Stimulated activated CD4-positive, alpha-beta T cell treated with anti-CD3 and anti-CD28 coated beads, Interleukin-1b, Interleukin-23, amount 100 ng/mL, for 48 hours (primary cell): ENCODE results near the gene KIF6.
A peak's percentile ranks its signal among the peaks of the same experiment; 100 is the strongest.

Source experiments
- DNase-seq: peaks from one replicate; pipeline ENCODE4 v3.0.0-alpha.2; 2020

Gene KIF6

DNA sequence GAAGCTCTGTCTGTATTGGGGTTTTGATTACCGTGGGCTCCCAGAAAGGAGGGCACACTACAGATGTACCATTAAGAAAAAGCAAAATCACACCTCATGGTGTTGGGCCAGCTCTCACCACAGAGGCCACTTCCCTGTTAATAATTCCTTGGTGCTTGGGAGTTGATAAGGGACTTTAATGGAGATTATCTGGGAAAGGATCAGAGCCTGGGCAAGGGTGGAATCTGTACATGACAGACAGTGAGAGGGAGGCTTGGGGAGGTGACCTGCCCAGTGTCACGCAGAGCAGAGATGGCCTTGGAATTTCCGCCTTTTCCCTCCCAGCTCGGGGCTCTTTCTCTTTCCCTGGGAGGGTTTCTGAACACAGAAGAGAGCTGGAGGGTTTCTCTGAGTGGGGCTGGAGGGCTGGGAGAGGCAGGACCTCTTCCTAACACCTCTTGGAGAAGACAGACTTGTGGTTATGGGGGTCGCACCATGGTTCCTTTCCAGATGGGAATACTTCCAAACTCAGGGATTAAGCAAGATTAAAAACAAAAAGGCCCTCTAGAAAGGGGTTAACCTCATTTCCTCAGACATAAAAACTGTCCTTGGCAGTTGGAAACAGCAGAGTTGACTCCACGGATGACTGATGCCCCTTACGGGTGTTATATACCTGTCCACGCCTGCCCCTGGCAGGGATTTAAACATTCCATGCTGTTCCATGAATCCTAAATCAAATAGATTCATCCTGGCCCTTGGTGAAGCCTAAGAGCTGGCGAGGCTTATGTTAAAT is 385.9 kb downstream of the KIF6 start:
- DNase-seq = no peak

- DNase-seq = no peak
These were observed 386.8 kb downstream of the KIF6 start for GRCh38 chr6:39338397-39338796.

DNA sequence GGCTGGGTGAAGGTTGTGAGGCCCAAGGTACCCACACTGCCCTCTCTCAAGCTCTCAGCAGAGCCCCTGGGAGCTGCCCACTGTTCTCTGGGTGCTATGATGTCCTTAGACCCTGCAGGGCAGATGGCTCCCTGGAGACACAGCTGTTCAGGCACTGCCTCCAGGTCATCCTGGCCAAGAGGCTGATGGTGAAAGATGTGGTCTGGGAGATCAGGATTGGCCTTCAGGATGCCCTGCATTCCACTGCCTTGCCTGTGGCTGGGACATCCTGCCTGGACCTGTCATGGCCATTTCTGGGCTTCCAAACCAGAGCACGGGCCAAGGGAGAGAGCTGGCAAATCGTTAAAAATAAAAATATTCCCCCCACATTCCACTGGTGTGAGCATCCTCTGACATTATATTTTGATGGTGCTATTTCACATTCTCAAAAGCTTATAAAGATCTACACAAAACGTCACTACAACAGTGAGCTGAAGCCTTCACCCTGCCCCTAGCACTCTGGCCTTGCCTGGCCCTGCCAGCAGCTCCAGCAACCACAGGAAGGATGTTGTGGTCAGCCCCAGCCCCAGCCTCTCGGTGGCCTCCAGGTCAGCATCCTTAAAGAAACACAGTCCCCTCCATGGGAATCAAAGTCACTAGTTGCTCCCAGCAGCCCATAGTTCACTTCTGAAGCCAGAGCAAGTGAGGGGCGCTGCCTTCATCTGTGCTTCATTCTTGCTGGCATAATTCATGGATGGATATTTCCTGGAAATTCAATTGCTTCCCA is 389.2 kb downstream of the KIF6 start:
- DNase-seq = no peak

GRCh38 chr6:39333644-39334438 is 391.4 kb downstream of the KIF6 start:
- no peak for DNase-seq

GRCh38 chr6:39330476-39330875 is 394.7 kb downstream of the KIF6 start:
- no peak for DNase-seq

- DNase-seq = no peak
These were observed 395.2 kb downstream of the KIF6 start for GRCh38 chr6:39330057-39330456.

GRCh38 chr6:39328066-39328465 is 397.1 kb downstream of the KIF6 start:
- no peak for DNase-seq

- no peak for DNase-seq
These were observed 397.7 kb downstream of the KIF6 start for GRCh38 chr6:39327507-39327906.

GRCh38 chr6:39322306-39322850 is 402.8 kb downstream of the KIF6 start, which contains the start of gene KCNK16:
TSS of gene KCNK16 (minus strand) at chr6:39322702. CDS start at chr6:39322540, 162 bp downstream.
- no peak for DNase-seq

DNA sequence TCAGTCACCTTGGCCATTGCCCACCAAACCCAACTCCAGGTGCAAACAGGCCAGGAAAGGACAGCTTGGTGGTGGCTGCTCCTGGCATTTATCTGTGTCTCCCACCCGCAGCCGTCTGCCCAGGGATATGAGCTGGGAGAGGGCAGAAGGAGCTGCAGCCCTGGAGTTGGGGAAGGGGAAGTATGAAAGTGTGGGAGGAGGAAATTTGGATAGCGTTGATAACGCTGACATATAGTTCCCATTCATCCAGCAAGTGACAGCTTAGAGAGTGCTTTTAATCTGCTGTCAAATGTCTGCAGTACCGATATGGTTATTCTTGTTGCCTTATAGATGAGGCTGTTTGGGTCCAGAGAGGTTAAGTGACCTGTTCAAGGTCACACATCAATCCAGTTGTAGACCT is 403.4 kb downstream of the KIF6 start:
- no peak for DNase-seq

DNA sequence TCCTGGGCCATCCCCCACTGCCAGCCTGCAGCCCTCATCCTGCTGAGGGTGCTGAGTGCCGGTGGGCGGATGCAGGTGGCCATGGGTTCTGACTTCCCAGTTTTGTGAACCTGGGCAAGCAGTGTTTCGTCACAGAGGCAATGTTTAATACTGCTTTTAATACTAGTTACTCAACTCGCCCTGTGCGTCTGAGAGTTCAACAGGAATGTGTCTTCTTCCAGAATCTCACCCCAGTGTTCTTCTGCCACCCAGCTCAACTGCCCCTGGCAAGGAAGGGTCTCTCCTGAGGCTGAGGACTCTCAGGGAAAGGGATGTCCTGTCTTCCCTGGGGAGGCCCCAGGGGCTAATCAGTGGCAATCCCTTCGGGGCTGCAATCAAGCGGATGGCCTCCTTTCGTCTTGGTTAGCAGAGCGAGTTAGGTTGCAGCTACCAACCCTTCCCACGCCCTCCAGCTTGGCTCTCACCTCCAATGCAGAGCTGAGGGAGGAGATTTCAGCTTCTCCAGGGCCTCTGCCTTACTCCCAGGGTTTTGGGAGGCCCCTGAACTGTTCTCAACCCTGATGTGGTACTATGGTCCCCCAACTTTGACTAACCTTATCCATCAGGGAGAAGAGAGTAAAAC is 404.7 kb downstream of the KIF6 start:
- DNase-seq = no peak

- DNase-seq = no peak
These were observed 405.4 kb downstream of the KIF6 start for GRCh38 chr6:39319621-39320362.

GRCh38 chr6:39317256-39317655 is 408.0 kb downstream of the KIF6 start:
- no peak for DNase-seq

GRCh38 chr6:39314273-39314795 is 410.9 kb downstream of the KIF6 start, which contains the start of gene KCNK17:
TSS of gene KCNK17 (minus strand) at chr6:39314419. CDS start at chr6:39314320, 99 bp downstream.
- DNase-seq = no peak

- no peak for DNase-seq
These were observed 411.5 kb downstream of the KIF6 start for GRCh38 chr6:39313526-39314272.

DNA sequence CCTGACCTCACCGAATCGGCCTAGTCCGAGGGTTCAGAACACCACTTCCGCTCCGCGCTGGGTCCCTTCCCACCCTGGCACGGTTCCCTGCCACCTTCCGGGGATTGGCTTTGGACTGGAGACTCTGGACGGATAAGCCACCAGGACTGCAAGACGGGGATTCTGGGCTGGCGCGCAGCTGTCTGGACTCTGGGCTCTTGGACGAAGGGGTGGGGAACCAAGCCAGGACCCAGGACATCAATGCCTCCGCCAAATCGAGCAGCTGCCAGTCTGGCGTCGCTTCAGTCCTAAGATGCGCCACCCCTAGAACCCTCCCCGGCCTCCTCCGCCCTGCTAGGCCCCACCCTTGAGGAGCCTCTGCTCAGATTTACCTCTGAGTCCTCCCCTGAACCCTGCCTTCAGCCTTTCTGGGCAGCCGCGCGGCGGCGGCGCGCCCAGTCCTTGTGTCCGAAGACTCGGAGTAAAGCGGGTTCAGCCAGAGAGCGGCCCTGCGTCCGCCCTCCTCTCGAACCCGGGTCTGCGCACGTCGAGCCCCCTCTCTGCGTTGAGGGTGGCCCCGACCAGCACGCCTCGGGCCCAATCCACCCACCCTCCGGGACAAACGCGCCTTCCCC is 412.2 kb downstream of the KIF6 start:
- DNase-seq = no peak

DNA sequence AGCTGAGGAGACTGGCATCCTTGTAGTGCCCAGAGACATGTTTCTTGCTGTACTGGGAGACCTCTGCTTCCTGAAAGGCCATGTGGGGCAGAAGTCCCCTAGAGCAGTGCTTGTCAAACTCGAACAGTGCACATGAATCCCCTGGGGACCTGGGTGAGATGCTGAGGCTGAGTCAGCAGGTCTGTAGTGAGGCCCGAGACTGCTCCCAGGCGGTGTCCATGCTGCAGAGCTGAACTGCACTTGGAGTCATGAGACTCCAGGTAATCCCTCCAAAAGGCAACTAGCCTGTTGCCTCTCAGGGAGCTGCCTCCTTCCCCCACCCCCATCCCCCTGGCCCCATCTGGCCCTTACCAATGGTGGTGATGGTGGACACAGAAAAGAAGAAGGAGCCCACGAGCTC is 414.7 kb downstream of the KIF6 start:
- no peak for DNase-seq

GRCh38 chr6:39309942-39310531 is 415.2 kb downstream of the KIF6 start:
- DNase-seq = peak; percentile 58

DNA sequence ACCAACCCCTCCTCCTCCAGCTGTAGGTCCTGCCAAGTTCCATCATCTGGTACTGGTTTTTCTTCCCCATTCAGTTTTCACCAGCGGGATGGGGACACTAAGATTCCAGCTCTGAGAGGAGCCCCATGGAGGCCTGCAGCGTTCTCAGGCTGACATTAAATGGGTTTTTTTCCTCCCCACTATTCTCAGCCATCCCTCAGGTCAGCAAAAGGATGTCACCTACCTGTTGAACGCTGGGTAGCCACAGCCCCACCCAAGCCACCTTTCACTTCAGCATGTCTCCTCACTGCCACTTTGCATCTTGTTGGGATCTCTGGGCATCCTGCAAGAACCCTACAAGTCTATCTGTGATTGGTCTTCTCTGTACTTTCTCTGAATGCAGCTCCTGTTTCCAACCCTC is 417.7 kb downstream of the KIF6 start:
- no peak for DNase-seq

DNA sequence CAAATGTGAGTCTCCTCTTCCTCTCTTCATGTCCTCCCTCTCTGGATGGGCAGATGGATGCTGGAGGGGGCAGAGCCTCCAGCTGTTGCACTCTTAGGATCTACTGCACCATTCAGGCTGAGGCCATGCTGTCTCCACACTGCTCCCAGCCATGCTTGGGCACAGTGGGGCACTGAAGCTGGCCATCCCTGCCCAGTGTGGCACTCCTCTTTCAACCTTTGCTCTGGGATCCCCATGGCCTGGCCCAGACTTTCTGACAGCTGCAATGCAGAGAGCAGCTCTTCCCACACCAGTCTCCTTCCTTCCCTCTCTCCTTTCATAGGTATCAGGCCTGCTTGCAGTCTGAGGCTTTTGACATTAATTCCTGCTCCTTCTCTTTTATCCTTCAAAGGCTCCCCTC is 420.3 kb downstream of the KIF6 start:
- DNase-seq = no peak
